ENCODE measurements around the gene PVALEF. TPM values are rescaled to one million over a fixed set of nuclear protein-coding genes. Genes with fewer than 3 reads are reported as not detected.

PVALEF gene
- total and polyA plus RNA-seq, 4 donors = not detected

DNA sequence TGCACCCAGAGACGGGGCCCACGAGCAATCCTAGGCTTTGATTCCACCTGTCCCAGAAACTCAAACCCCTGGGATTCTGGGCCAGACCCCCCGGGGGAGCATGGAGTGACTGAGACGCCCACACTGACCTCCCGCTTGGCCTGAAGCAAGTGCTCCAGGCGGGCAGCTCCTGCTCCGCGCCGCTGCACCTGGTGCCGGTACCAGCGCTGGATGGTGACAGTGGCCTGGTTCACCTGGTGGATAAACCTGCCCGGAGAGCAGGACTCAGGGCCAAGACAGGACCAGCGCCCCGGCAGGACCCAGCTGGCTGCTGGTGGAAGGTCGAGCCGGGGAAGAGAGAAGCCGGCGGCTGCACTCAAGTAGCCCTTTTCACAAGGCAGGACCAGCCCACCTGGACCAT is 34.9 kb downstream of the PVALEF start:
- intact Hi-C loops (cut with DNase I) = no loop called here
- DNase-seq (no peak), ATAC-seq (ENCODE audit: low FRiP score) (no peak)
- Histone ChIP-seq H3K4me1 (ENCODE audit: control insufficient read depth in 1 of 2, insufficient read depth in 2 of 2, low read length in 2 of 2) (no peaks in the 10 kb centered on the region), H3K4me3 (ENCODE audit: low read length in 2 of 2) (no peak overlapping the region), H3K9me3 (ENCODE audit: control insufficient read depth, low read length) (no peaks in the 10 kb centered on the region), H3K36me3 (ENCODE audit: control insufficient read depth in 1 of 2, insufficient read depth in 2 of 2, low read length in 1 of 2) (no peaks in the 10 kb centered on the region), H3K27ac (ENCODE audit: low read depth in 1 of 2, low read length in 2 of 2) (no peak overlapping the region), H3K27me3 (ENCODE audit: control insufficient read depth in 1 of 2, insufficient read depth in 2 of 2, low read length in 1 of 2) (no peaks in the 10 kb centered on the region)
- 93% methylated on average over 18 of the region's 18 CpGs for WGBS, 2 donors

DNA sequence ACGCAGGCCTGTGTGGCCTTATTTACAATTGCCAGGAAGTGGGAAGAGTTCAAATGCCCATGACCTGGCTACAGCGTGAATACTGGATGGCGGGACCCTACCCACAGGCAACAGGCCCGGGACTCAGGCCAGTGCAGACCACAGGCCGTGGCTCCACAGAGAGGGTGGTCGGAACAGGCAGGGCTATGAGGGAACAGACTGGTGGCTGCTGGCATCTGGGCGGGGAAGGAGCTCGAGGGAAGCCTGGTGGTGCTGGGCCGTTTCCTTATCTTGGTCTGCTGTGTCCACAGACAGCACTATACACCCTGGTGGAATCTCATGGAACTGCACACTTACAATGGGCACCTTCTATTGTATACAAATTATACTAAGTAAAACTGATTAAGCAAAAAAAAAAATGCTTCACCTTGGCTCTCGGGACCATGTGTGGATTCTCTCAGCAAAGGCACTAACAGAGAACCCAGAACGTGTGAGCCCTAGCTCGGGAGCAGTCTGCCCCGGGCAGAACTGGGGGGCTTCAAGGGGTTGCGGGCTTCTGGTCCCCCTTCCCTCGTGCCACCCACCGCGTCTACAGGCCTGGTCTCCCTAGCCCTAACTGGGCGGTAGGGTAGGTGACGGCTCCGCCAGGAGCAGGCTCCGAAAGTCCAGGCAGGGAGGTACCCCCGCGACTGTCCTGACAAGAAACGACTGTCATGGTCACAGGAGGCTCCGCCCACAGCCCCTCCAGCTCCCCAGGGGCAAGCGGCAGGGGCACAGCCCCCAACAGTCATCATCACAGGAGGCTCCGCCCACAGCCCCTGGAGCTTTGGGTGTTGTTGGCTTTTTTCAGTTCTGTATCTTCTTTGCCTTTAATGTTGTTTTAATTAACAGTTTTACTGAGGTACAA is 35.6 kb downstream of the PVALEF start:
- intact Hi-C loops (cut with DNase I) = no loop called here
- ATAC-seq (ENCODE audit: low FRiP score) (no peak), DNase-seq (peak in 1 of 2 donors; percentile 69)
- no peaks in the 10 kb centered on the region for H3K27me3 ChIP-seq (ENCODE audit: control insufficient read depth in 1 of 2, insufficient read depth in 2 of 2, low read length in 1 of 2)
- no peaks in the 10 kb centered on the region for H3K4me1 ChIP-seq (ENCODE audit: control insufficient read depth in 1 of 2, insufficient read depth in 2 of 2, low read length in 2 of 2)
- no peaks in the 10 kb centered on the region for H3K9me3 ChIP-seq (ENCODE audit: control insufficient read depth, low read length)
- WGBS, 2 donors = 78 to 79% methylated on average over 27 of the region's 27 CpGs
- no peak overlapping the region for H3K27ac ChIP-seq (ENCODE audit: low read depth in 1 of 2, low read length in 2 of 2)
- no peaks in the 10 kb centered on the region for H3K36me3 ChIP-seq (ENCODE audit: control insufficient read depth in 1 of 2, insufficient read depth in 2 of 2, low read length in 1 of 2)
- no peak overlapping the region for H3K4me3 ChIP-seq (ENCODE audit: low read length in 2 of 2)

DNA sequence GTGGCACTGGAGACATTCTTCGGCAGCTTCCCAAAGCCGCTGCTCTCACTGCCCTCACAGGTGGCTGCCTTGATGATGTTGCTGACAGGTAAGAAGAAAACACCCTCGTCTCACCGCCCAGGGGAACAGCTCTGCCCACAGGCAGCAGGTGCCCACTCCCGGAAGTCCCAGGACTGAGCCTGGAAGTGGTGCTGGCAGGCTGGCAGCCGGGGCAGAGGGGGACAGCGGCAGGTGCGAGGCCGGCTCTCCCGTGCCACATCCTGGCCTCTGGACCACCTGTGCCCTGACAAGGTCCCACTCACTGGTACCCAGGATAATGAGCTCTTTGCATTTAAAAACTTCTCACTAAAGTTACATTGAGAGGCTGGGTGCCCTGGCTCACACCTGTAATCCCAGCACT is 37.0 kb downstream of the PVALEF start:
- WGBS, 2 donors = 95 to 99% methylated on average over 10 of the region's 10 CpGs
- ATAC-seq (ENCODE audit: low FRiP score) (no peak), DNase-seq (no peak)
- Histone ChIP-seq H3K27ac (ENCODE audit: low read depth in 1 of 2, low read length in 2 of 2) (no peak overlapping the region), H3K9me3 (ENCODE audit: control insufficient read depth, low read length) (no peaks in the 10 kb centered on the region), H3K27me3 (ENCODE audit: control insufficient read depth in 1 of 2, insufficient read depth in 2 of 2, low read length in 1 of 2) (no peaks in the 10 kb centered on the region), H3K4me1 (ENCODE audit: control insufficient read depth in 1 of 2, insufficient read depth in 2 of 2, low read length in 2 of 2) (no peaks in the 10 kb centered on the region), H3K36me3 (ENCODE audit: control insufficient read depth in 1 of 2, insufficient read depth in 2 of 2, low read length in 1 of 2) (no peaks in the 10 kb centered on the region), H3K4me3 (ENCODE audit: low read length in 2 of 2) (no peak overlapping the region)
- intact Hi-C loops (cut with DNase I) = no loop called here

DNA sequence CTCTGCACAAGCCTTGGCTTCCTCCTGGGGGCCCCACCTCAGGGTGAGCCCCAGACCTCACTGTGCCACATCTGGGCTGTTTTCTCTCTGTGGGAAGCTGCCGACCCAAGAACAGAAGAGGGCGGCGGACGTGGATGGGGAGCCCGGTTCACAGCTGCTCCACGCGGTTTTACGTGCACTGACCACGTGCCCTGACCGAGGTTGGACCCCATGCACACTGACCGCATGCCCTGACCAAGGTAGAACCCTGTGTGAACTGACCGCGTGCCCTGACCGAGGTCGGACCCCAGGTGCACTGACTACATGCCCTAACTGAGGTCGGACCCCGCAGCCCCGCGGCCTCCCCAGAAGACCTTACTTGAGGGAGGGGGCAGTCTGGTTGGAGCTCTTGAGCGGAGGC is 37.8 kb downstream of the PVALEF start:
- no peaks in the 10 kb centered on the region for H3K4me1 ChIP-seq (ENCODE audit: control insufficient read depth in 1 of 2, insufficient read depth in 2 of 2, low read length in 2 of 2)
- ATAC-seq (ENCODE audit: low FRiP score) = no peak
- H3K36me3 ChIP-seq (ENCODE audit: control insufficient read depth in 1 of 2, insufficient read depth in 2 of 2, low read length in 1 of 2) = no peaks in the 10 kb centered on the region

DNA sequence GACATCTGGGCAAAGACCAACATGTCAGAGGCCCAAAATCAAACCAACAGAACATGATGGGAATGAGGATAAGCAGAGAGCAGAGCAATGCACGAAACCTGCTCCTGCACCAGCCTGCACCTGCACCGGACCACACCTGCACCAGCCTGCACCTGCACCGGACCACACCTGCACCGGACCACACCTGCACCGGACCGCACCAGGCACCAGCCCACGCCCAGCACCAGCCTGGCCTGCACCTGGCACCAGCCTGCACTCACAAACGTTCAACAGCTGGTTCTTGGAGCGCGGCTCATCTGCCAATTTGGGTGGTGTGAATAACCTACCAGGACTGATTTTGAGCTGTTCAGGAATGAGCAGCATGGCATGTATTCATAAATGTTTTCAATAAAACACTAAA is 39.3 kb downstream of the PVALEF start:
- WGBS, 2 donors = 85 to 86% methylated on average over 10 of the region's 10 CpGs
- Histone ChIP-seq H3K27me3 (ENCODE audit: control insufficient read depth in 1 of 2, insufficient read depth in 2 of 2, low read length in 1 of 2) (no peaks in the 10 kb centered on the region), H3K36me3 (ENCODE audit: control insufficient read depth in 1 of 2, insufficient read depth in 2 of 2, low read length in 1 of 2) (no peaks in the 10 kb centered on the region), H3K4me3 (ENCODE audit: low read length in 2 of 2) (no peak overlapping the region), H3K4me1 (ENCODE audit: control insufficient read depth in 1 of 2, insufficient read depth in 2 of 2, low read length in 2 of 2) (no peaks in the 10 kb centered on the region), H3K9me3 (ENCODE audit: control insufficient read depth, low read length) (no peaks in the 10 kb centered on the region), H3K27ac (ENCODE audit: low read depth in 1 of 2, low read length in 2 of 2) (no peak overlapping the region)
- no peak for ATAC-seq (ENCODE audit: low FRiP score)
- intact Hi-C loops (cut with DNase I) = no loop called here
- DNase-seq = no peak

More for the DNA sequence above, 37.8 kb downstream of the PVALEF start:
- H3K9me3 ChIP-seq (ENCODE audit: control insufficient read depth, low read length) = no peaks in the 10 kb centered on the region
- H3K4me3 ChIP-seq (ENCODE audit: low read length in 2 of 2) = no peak overlapping the region
- WGBS, 2 donors = 96 to 97% methylated on average over 20 of the region's 20 CpGs
- intact Hi-C loops (cut with DNase I) = no loop called here
- H3K27ac ChIP-seq (ENCODE audit: low read depth in 1 of 2, low read length in 2 of 2) = no peak overlapping the region
- H3K27me3 ChIP-seq (ENCODE audit: control insufficient read depth in 1 of 2, insufficient read depth in 2 of 2, low read length in 1 of 2) = no peaks in the 10 kb centered on the region
- DNase-seq = no peak

DNA sequence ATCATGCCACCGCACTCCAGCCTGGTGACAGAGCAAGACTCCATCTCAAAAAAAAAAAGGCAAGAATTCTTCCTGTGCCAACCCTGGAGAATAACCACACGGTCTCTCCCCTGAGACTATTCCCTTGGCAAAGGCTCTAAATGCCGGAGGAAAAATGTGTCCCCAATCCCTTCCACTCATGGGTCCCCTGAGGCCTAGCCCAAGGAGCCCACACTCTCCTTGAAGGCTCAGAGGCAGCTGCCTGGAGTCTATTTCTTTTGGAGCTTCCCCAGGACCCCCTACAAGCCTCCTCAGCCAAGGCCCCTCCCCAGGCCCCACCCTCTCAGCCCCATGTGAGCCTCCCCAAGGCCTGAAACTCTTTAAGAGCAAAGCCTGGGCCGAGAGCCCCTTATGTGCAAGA is 40.9 kb downstream of the PVALEF start:
- no peak for DNase-seq
- Histone ChIP-seq H3K4me1 (ENCODE audit: control insufficient read depth in 1 of 2, insufficient read depth in 2 of 2, low read length in 2 of 2) (no peaks in the 10 kb centered on the region), H3K36me3 (ENCODE audit: control insufficient read depth in 1 of 2, insufficient read depth in 2 of 2, low read length in 1 of 2) (no peaks in the 10 kb centered on the region), H3K4me3 (ENCODE audit: low read length in 2 of 2) (no peak overlapping the region), H3K27ac (ENCODE audit: low read depth in 1 of 2, low read length in 2 of 2) (no peak overlapping the region), H3K27me3 (ENCODE audit: control insufficient read depth in 1 of 2, insufficient read depth in 2 of 2, low read length in 1 of 2) (no peaks in the 10 kb centered on the region), H3K9me3 (ENCODE audit: control insufficient read depth, low read length) (no peaks in the 10 kb centered on the region)
- 11 to 13% methylated on average over 4 of the region's 4 CpGs for WGBS, 2 donors
- intact Hi-C loops (cut with DNase I) = no loop called here
- peak; percentile 69 for ATAC-seq (ENCODE audit: low FRiP score)

DNA sequence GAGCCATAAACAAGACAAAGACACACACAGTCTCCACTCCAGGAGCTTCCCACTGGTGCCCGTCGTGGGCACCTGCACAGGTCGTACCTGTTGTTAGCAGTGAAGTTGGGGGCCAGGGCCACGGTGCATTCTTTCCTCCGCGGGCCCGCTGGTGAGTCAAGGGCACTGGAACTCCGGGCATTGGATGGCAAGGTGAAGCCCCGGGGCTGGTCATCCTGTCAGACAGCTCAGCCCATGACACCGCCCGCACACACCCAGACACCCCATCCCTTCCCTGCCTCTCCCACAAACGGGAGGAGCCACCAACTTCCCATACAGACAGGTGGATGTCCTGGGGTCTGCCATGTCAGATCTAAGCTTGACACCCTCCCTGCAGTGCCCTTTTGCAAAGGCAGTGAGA is 41.4 kb downstream of the PVALEF start:
- H3K27me3 ChIP-seq (ENCODE audit: control insufficient read depth in 1 of 2, insufficient read depth in 2 of 2, low read length in 1 of 2) = no peaks in the 10 kb centered on the region
- intact Hi-C loops (cut with DNase I) = no loop called here
- H3K36me3 ChIP-seq (ENCODE audit: control insufficient read depth in 1 of 2, insufficient read depth in 2 of 2, low read length in 1 of 2) = no peaks in the 10 kb centered on the region
- no peaks in the 10 kb centered on the region for H3K4me1 ChIP-seq (ENCODE audit: control insufficient read depth in 1 of 2, insufficient read depth in 2 of 2, low read length in 2 of 2)
- WGBS, 2 donors = 88 to 94% methylated on average over 12 of the region's 12 CpGs
- DNase-seq (no peak), ATAC-seq (ENCODE audit: low FRiP score) (no peak)
- no peak overlapping the region for H3K27ac ChIP-seq (ENCODE audit: low read depth in 1 of 2, low read length in 2 of 2)
- H3K4me3 ChIP-seq (ENCODE audit: low read length in 2 of 2) = no peak overlapping the region
- H3K9me3 ChIP-seq (ENCODE audit: control insufficient read depth, low read length) = no peaks in the 10 kb centered on the region

DNA sequence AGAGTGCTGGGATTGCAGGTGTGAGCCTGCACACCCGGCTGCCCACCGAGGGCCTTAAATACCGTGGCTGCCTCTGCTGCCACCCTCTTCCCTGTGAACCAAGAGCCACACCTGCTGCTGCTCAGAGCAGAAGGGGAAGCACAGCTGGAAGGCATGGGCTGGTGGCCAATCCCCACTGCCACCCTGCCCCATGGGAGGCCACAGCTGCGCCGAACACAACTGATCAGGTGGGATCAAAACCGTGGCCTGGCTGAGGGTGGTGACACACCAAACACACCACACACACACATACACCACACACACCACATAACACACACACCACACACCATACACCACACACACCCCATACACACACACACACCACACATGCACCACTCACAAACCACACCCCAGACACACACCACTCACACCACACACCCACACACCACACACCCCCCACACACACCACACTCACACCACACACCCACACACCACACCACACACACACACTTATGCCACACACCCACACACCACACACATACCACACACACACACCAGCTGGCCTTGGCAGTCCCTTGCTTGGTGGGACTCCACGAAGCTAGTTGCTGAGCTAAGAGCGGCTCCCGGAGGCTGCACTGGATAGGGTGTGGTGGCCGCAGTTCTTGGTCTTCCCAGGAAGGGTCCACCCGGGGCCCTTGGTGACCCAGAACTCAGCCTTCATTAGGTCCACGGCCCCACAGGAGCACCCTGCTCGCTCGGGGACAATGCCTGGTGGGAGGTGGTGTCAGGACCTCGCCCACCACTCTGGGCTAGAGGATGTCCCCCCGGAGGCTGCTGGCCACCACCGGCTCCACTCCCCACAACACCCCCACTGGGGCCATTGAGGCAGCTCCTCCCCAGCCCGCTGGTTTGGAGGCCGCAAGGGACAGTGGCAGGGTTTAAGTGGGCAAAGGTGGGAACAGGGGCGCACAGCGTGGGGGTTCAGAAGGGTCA is 42.6 kb downstream of the PVALEF start:
- Histone ChIP-seq H3K4me3 (ENCODE audit: low read length in 2 of 2) (no peak overlapping the region), H3K9me3 (ENCODE audit: control insufficient read depth, low read length) (no peaks in the 10 kb centered on the region), H3K4me1 (ENCODE audit: control insufficient read depth in 1 of 2, insufficient read depth in 2 of 2, low read length in 2 of 2) (no peaks in the 10 kb centered on the region), H3K27ac (ENCODE audit: low read depth in 1 of 2, low read length in 2 of 2) (no peak overlapping the region), H3K27me3 (ENCODE audit: control insufficient read depth in 1 of 2, insufficient read depth in 2 of 2, low read length in 1 of 2) (no peaks in the 10 kb centered on the region), H3K36me3 (ENCODE audit: control insufficient read depth in 1 of 2, insufficient read depth in 2 of 2, low read length in 1 of 2) (no peaks in the 10 kb centered on the region)
- 91 to 92% methylated on average over 21 of the region's 21 CpGs for WGBS, 2 donors
- DNase-seq (no peak), ATAC-seq (ENCODE audit: low FRiP score) (no peak)
- intact Hi-C loops (cut with DNase I) = no loop called here

Measured in aorta (tissue), 5 donors.